Measurements from ENCODE around the gene FOXP1. TPM values are rescaled to one million over a fixed set of nuclear protein-coding genes. Genes with fewer than 3 reads are reported as not detected.

FOXP1 gene
- polyA plus RNA-seq, 1 donor (not counting 4 experiments of a cell fraction or from before 2014, with no cell fraction given) = 14.6 TPM

DNA sequence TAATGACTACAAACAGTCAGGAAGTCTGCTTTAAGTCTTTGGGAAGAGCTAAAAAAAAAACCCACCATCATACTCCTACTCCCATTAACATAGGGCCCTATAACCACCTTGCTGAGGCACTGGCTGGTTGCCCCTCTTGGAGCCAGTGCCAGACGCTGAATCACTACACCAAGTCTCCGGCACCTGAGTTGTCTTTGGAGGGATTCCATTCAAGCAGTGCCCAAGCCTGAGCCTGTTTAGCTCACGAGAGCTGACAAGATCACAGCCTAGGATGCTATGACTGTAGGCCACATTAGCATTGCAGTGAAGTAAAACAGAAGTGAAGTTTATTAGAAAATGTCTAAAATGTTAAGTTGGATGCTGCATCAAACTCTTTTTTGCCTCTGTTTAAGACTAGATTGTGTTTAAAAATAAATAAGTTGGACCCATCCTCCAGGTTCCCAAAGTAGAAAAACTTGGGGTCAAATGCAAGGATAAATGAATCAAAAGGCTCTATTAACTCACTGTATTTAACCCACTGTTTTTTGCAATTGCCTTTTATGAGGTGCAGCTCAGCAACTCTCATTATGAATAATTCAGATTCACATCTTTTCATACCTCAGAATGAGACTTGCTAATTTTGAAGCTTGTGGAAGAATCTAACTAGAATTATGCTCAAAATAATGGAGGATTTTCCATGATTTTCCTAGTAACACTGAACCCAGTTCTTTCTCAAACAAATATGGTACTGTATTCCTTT, 461.9 kb downstream of the FOXP1 start:
- H3K4me2 ChIP-seq (ENCODE audit: control insufficient read depth, extremely low read depth, insufficient read depth, low read depth, low read length) = no peak overlapping the region
- H3K36me3 ChIP-seq (ENCODE audit: control insufficient read depth in 2 of 2, extremely low read depth in 1 of 2, insufficient read depth in 2 of 2, low read length in 2 of 2) = no peaks in the 10 kb centered on the region
- H3K27ac ChIP-seq (ENCODE audit: control insufficient read depth, insufficient read depth, low read length) = no peak overlapping the region
- H4K20me1 ChIP-seq (ENCODE audit: control insufficient read depth, extremely low read depth, insufficient read depth, low read length) = no peaks in the 10 kb centered on the region
- dilution Hi-C loops (cut with MboI; ENCODE audit: extremely low pct_ligation_motif_present, low sequenced_read_pairs) = no loop called here
- H2AFZ ChIP-seq (ENCODE audit: control insufficient read depth, low read length) = no peak overlapping the region
- H3K27me3 ChIP-seq (ENCODE audit: control insufficient read depth, extremely low read depth, insufficient read depth, low read length) = no peaks in the 10 kb centered on the region
- no peak for DNase-seq (ENCODE audit: low read depth, low spot score)
- no peaks in the 10 kb centered on the region for H3K4me1 ChIP-seq (ENCODE audit: control insufficient read depth, extremely low read depth, insufficient read depth, low read length)
- H3K9ac ChIP-seq (ENCODE audit: control insufficient read depth, extremely low read depth, insufficient read depth, low read length) = no peak overlapping the region
- no peak overlapping the region for H3K4me3 ChIP-seq (ENCODE audit: control insufficient read depth in 2 of 3, extremely low read depth in 1 of 3, insufficient read depth in 2 of 3, low read depth in 1 of 3, low read length in 3 of 3)
- TF ChIP-seq, protein P1, sequence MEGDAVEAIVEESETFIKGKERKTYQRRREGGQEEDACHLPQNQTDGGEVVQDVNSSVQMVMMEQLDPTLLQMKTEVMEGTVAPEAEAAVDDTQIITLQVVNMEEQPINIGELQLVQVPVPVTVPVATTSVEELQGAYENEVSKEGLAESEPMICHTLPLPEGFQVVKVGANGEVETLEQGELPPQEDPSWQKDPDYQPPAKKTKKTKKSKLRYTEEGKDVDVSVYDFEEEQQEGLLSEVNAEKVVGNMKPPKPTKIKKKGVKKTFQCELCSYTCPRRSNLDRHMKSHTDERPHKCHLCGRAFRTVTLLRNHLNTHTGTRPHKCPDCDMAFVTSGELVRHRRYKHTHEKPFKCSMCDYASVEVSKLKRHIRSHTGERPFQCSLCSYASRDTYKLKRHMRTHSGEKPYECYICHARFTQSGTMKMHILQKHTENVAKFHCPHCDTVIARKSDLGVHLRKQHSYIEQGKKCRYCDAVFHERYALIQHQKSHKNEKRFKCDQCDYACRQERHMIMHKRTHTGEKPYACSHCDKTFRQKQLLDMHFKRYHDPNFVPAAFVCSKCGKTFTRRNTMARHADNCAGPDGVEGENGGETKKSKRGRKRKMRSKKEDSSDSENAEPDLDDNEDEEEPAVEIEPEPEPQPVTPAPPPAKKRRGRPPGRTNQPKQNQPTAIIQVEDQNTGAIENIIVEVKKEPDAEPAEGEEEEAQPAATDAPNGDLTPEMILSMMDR (optimal IDR thresholded peaks at IDR 0.05 in 1 of 3, IDR thresholded peaks at IDR 0.05 in 1 of 3, conservative IDR thresholded peaks at IDR 0.05 in 1 of 3; ENCODE audit: extremely low read depth in 1 of 3, insufficient read depth in 2 of 3, low read length in 3 of 3) = no peak
- no peak for TF ChIP-seq EZH2 (IDR thresholded peaks at IDR 0.05; ENCODE audit: low read length)
- H3K79me2 ChIP-seq (ENCODE audit: control insufficient read depth, insufficient read depth, low read length) = no peaks in the 10 kb centered on the region
- no peaks in the 10 kb centered on the region for H3K9me3 ChIP-seq (ENCODE audit: control insufficient read depth, low read depth, low read length)
- no peaks in the 10 kb centered on the region for H3K9me1 ChIP-seq (ENCODE audit: control insufficient read depth, extremely low read depth, insufficient read depth, low read length)
- FAIRE-seq = peak; percentile 39

DNA sequence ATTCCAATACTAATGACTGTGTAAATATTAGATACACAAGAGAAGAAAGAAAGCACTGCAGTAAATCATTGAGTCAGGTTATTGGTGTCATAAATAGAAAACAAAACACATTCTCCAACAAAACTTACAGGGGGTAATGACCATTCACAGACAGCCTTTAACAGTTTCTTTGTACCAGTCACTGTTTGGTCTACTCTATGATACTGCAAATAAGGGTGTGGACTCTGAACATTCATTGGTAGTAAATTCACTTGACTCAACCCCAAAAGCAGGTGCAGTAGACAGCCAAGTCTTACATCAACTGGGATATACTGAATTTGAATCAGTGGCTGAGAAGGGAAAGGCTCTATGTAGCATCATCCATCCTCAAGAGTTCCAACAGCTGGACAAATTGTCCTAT, 463.5 kb downstream of the FOXP1 start:
- dilution Hi-C loops (cut with MboI; ENCODE audit: extremely low pct_ligation_motif_present, low sequenced_read_pairs) = no loop called here
- no peak for DNase-seq (ENCODE audit: low read depth, low spot score)
- Histone ChIP-seq H2AFZ (ENCODE audit: control insufficient read depth, low read length) (no peak overlapping the region), H4K20me1 (ENCODE audit: control insufficient read depth, extremely low read depth, insufficient read depth, low read length) (no peaks in the 10 kb centered on the region), H3K79me2 (ENCODE audit: control insufficient read depth, insufficient read depth, low read length) (no peaks in the 10 kb centered on the region), H3K27me3 (ENCODE audit: control insufficient read depth, extremely low read depth, insufficient read depth, low read length) (no peaks in the 10 kb centered on the region), H3K4me3 (ENCODE audit: control insufficient read depth in 2 of 3, extremely low read depth in 1 of 3, insufficient read depth in 2 of 3, low read depth in 1 of 3, low read length in 3 of 3) (no peak overlapping the region), H3K9ac (ENCODE audit: control insufficient read depth, extremely low read depth, insufficient read depth, low read length) (no peak overlapping the region), H3K36me3 (ENCODE audit: control insufficient read depth in 2 of 2, extremely low read depth in 1 of 2, insufficient read depth in 2 of 2, low read length in 2 of 2) (no peaks in the 10 kb centered on the region), H3K9me1 (ENCODE audit: control insufficient read depth, extremely low read depth, insufficient read depth, low read length) (no peaks in the 10 kb centered on the region), H3K4me2 (ENCODE audit: control insufficient read depth, extremely low read depth, insufficient read depth, low read depth, low read length) (no peak overlapping the region), H3K4me1 (ENCODE audit: control insufficient read depth, extremely low read depth, insufficient read depth, low read length) (no peaks in the 10 kb centered on the region), H3K27ac (ENCODE audit: control insufficient read depth, insufficient read depth, low read length) (no peak overlapping the region), H3K9me3 (ENCODE audit: control insufficient read depth, low read depth, low read length) (no peaks in the 10 kb centered on the region)
- TF ChIP-seq, protein P1 (optimal IDR thresholded peaks at IDR 0.05 in 1 of 3, IDR thresholded peaks at IDR 0.05 in 1 of 3, conservative IDR thresholded peaks at IDR 0.05 in 1 of 3; ENCODE audit: extremely low read depth in 1 of 3, insufficient read depth in 2 of 3, low read length in 3 of 3) = no peak
- no peak for TF ChIP-seq EZH2 (IDR thresholded peaks at IDR 0.05; ENCODE audit: low read length)
- FAIRE-seq = no peak

Data from keratinocyte (primary cell).